ENCODE measurements around the gene RAC3.

- TF ChIP-seq CTCF (IDR thresholded peaks at IDR 0.05) (no peak), POLR2A (IDR thresholded peaks at IDR 0.05) (no peak)
Observed at GRCh38 chr17:82013772-82014321, 17.6 kb upstream of the RAC3 start.
